Fibroblast of lung (primary cell): ENCODE data around the gene CACTIN.

Experiments
- CTCF ChIP-seq, 2 donors: IDR thresholded peaks in 1 of 2; conservative IDR thresholded peaks in 1 of 2; 1 replicate in 1 of 2; 2 replicates in 1 of 2; pipeline ENCODE4 v1.5.1; 2011 to 2012; ENCODE audit warnings: low read length in 2 of 2, control low read depth in 1 of 2, inconsistent platforms in 1 of 2, low read depth in 1 of 2, mild to moderate bottlenecking in 1 of 2
- EZH2 ChIP-seq: IDR thresholded peaks from 2 replicates; pipeline ENCODE4 v1.5.1; 2012; ENCODE audit warnings: low read length, control low read depth, mild to moderate bottlenecking; ENCODE audit errors: missing control alignments

- TF ChIP-seq CTCF (conservative IDR thresholded peaks at IDR 0.05 in 1 of 2, IDR thresholded peaks at IDR 0.05 in 1 of 2; ENCODE audit: low read depth in 1 of 2, low read length in 2 of 2) (no peak), EZH2 (no peak)
These were observed 19.9 kb upstream of the CACTIN start for GRCh38 chr19:3646336-3647092.
